CD4-positive, alpha-beta T cell (primary cell): ENCODE data around the gene ADAMTS20. TPM values are rescaled to one million over a fixed set of nuclear protein-coding genes. Genes with fewer than 3 reads are reported as not detected.

Experiments
- ATAC-seq: fragments of 200-7000 bp; cut with Tn5 transposase; one replicate; pipeline ENCODE4 v1.10.0; 2022; ENCODE audit warnings: mild to moderate bottlenecking; ENCODE audit not compliant: poor library complexity
- CTCF ChIA-PET: fragments of 350-600 bp; sonication (Branson Sonifier 250); formaldehyde crosslinking; loops from one replicate; lab custom pipeline; 2021; ENCODE audit warnings: antibody characterized with exemption, inconsistent platforms; lab: Charles Lee
- POLR2A ChIA-PET: fragments of 350-600 bp; sonication (Branson Sonifier 250); formaldehyde crosslinking; loops from one replicate; lab custom pipeline; 2021; ENCODE audit warnings: antibody characterized with exemption, inconsistent platforms; lab: Charles Lee
- DNase-seq, 14 experiments: peaks; one replicate each; pipeline ENCODE4 v3.0.0-alpha.2; 2013 to 2020; ENCODE audit warnings: mixed read lengths in 2 of 14
- H3K27ac ChIP-seq, 2 donors: one replicate each; pipeline versions ENCODE4 v1.5.1 to v1.7.0; 2013; ENCODE audit warnings: low read length in 2 of 2, low read depth in 1 of 2, mild to moderate bottlenecking in 1 of 2
- H3K27me3 ChIP-seq, 2 experiments: 1 replicate in 1 of 2; 2 replicates in 1 of 2; pipeline versions ENCODE4 v1.6.1 to v1.7.0; 2013; ENCODE audit warnings: low read length in 2 of 2, control low read depth in 1 of 2, mild to moderate bottlenecking in 1 of 2, moderate library complexity in 1 of 2; ENCODE audit not compliant: insufficient read depth in 2 of 2, control insufficient read depth in 1 of 2
- H3K36me3 ChIP-seq: one replicate; pipeline ENCODE4 v1.6.1; 2013; ENCODE audit warnings: low read length, control low read depth; ENCODE audit not compliant: insufficient read depth
- H3K4me1 ChIP-seq: one replicate; pipeline ENCODE4 v1.6.1; 2013; ENCODE audit warnings: low read length, control low read depth; ENCODE audit not compliant: insufficient read depth
- H3K4me3 ChIP-seq: one replicate; pipeline ENCODE4 v1.5.1; 2013; ENCODE audit warnings: mild to moderate bottlenecking, low read length, moderate library complexity
- H3K9me3 ChIP-seq, 2 experiments: 1 replicate in 1 of 2; 2 replicates in 1 of 2; pipeline versions ENCODE4 v1.6.1 to v1.7.0; 2013; ENCODE audit warnings: low read length in 2 of 2, mild to moderate bottlenecking in 2 of 2, control low read depth in 1 of 2, moderate library complexity in 1 of 2; ENCODE audit not compliant: control insufficient read depth in 1 of 2, insufficient read depth in 1 of 2
- H3K27ac Mint-ChIP-seq: one replicate; pipeline ENCODE4 v1.8.0; 2020; ENCODE audit warnings: mixed read lengths
- H3K27me3 Mint-ChIP-seq: one replicate; pipeline ENCODE4 v1.8.0; 2021; ENCODE audit warnings: mixed read lengths
- H3K36me3 Mint-ChIP-seq: one replicate; pipeline ENCODE4 v1.8.0; 2021; ENCODE audit warnings: low read depth, mixed read lengths
- H3K4me1 Mint-ChIP-seq: one replicate; pipeline ENCODE4 v1.8.0; 2021; ENCODE audit warnings: low read depth, mixed read lengths
- H3K4me3 Mint-ChIP-seq: one replicate; pipeline ENCODE4 v1.8.0; 2020; ENCODE audit warnings: mild to moderate bottlenecking, mixed read lengths
- H3K9me3 Mint-ChIP-seq: one replicate; pipeline ENCODE4 v1.8.0; 2020; ENCODE audit warnings: mixed read lengths
- CTCF ChIP-seq: fragments of 200-600 bp; IDR thresholded peaks from one replicate; pipeline ENCODE4 v1.8.0; 2022; ENCODE audit warnings: antibody characterized with exemption, mild to moderate bottlenecking
- intact Hi-C, 2 experiments: fragments of 100-400 bp; cut with DNase I in 1 of 2; cut with micrococcal nuclease in 1 of 2; formaldehyde crosslinking; loops; one replicate each; pipeline versions ENCODE4 v1.15.1 to v1.9.0; 2023 to 2025; cut with DNase I, micrococcal nuclease
- total RNA-seq, 174 experiments: library from RNA in 2 of 174; stranded (reverse) in 2 of 174; gene quantifications; one replicate each; pipeline ENCODE4 v1.2.3 and lab custom pipeline; 2021 to 2026

Gene ADAMTS20
- total RNA-seq, 2 experiments from 2014 or later, result not detected

- ChIA-PET CTCF (no interaction called here), POLR2A (no interaction called here)
- Mint-ChIP-seq H3K9me3 (no peaks in the 10 kb centered on the region), H3K4me3 (no peak overlapping the region), H3K4me1 (no peaks in the 10 kb centered on the region), H3K27ac (no peak overlapping the region), H3K27me3 (peaks cover 13% of the 10 kb centered on the region), H3K36me3 (no peaks in the 10 kb centered on the region)
- ATAC-seq, result no peak
- DNase-seq, result no peak
- H3K9me3 ChIP-seq, result no peaks in the 10 kb centered on the region
- H3K4me1 ChIP-seq, result no peaks in the 10 kb centered on the region
- H3K4me3 ChIP-seq, result no peak overlapping the region
- no peaks in the 10 kb centered on the region for H3K36me3 ChIP-seq
- intact Hi-C loops, result no loop called here
- no peak for TF ChIP-seq CTCF
- no peaks in the 10 kb centered on the region for H3K27me3 ChIP-seq
- H3K27ac ChIP-seq, result no peak overlapping the region
Observed at GRCh38 chr12:43580601-43581000, 28.6 kb upstream of the ADAMTS20 start.

DNA sequence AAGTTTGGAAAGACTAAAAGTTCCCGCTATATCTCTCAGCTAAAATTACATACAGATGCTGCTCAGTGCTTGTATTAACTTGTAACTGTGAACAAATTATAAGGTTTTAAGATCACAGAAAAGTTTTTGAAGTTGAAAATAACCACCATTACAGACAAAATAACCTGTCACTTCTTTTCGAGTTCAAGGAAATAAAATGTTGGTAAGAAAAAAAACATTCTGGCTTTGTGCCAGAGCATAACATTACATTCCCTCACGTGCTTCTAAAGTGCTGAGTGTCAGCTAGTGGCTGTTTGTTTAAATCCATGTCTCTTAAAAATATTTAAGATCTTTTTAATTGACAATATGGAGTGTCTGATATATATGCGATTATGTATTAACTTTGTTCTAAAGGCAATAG lies 27.2 kb upstream of the ADAMTS20 start:
- H3K36me3 Mint-ChIP-seq, result no peaks in the 10 kb centered on the region
- H3K4me3 Mint-ChIP-seq, result no peak overlapping the region
- DNase-seq (no peak), ATAC-seq (no peak)
- TF ChIP-seq CTCF, result no peak
- H3K27me3 Mint-ChIP-seq, result peaks cover 13% of the 10 kb centered on the region
- Histone ChIP-seq H3K27me3 (no peaks in the 10 kb centered on the region), H3K36me3 (no peaks in the 10 kb centered on the region), H3K27ac (no peak overlapping the region), H3K4me1 (no peaks in the 10 kb centered on the region), H3K9me3 (no peaks in the 10 kb centered on the region), H3K4me3 (no peak overlapping the region)
- POLR2A ChIA-PET, result no interaction called here
- intact Hi-C loops, result no loop called here
- no peaks in the 10 kb centered on the region for H3K9me3 Mint-ChIP-seq
- H3K4me1 Mint-ChIP-seq, result no peaks in the 10 kb centered on the region
- CTCF ChIA-PET, result no interaction called here
- H3K27ac Mint-ChIP-seq, result no peak overlapping the region

GRCh38 chr12:43578782-43579181 lies 26.8 kb upstream of the ADAMTS20 start:
- intact Hi-C loops, result no loop called here
- H3K4me3 ChIP-seq, result no peak overlapping the region
- no peaks in the 10 kb centered on the region for H3K9me3 Mint-ChIP-seq
- no peaks in the 10 kb centered on the region for H3K4me1 Mint-ChIP-seq
- DNase-seq, result no peak
- ChIA-PET CTCF (no interaction called here), POLR2A (no interaction called here)
- H3K27me3 Mint-ChIP-seq, result peaks cover 13% of the 10 kb centered on the region
- H3K4me3 Mint-ChIP-seq, result no peak overlapping the region
- no peaks in the 10 kb centered on the region for H3K9me3 ChIP-seq
- no peaks in the 10 kb centered on the region for H3K36me3 ChIP-seq
- H3K27ac Mint-ChIP-seq, result no peak overlapping the region
- H3K4me1 ChIP-seq, result no peaks in the 10 kb centered on the region
- TF ChIP-seq CTCF, result no peak
- H3K27ac ChIP-seq, result no peak overlapping the region
- no peak for ATAC-seq
- H3K36me3 Mint-ChIP-seq, result no peaks in the 10 kb centered on the region
- H3K27me3 ChIP-seq, result peaks cover 0 to 2% of the 10 kb centered on the region in 2 experiments
